ENCODE results near the gene UNC5CL. TPM values are rescaled to one million over a fixed set of nuclear protein-coding genes. Genes with fewer than 3 reads are reported as not detected.
"Not testable (repeated sequence)": the region's sequence is repeated elsewhere in the genome, so short reads cannot be mapped to it uniquely, and the experiment has no call there.

UNC5CL gene
- total and polyA plus RNA-seq, 5 donors from 2014 or later, result 0.11 to 4.4 (median 0.25) TPM

DNA sequence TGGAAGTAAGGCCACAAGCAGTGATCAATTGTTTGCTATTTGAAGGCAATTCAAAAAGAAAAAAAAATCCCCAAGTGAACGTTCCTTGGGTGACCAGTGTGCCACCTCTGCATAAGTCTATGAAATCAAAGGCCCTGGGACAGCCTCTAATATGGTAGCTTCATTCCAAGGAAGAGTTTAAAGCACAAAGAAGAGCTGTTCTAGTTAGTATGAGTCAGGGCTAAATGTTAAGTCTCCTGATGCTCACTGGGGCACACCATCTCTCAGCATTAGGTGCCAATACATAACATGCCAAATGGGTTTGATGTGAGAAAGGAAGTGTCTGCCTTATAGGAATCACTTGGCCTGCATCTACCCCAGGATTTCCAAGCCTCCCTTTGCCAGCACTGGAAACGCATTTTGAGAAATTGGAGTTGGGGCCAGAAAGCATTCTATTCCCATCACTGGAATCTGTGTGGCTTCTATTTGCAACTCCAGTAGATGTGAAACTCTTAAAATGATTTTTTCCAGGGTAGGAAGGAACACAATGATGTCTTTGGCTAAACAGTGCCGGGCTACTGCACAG lies 13.0 kb downstream of the UNC5CL start:
- Histone ChIP-seq H3K4me3 (ENCODE audit: low read depth, low read length) (no peak overlapping the region), H3K9me3 (ENCODE audit: control insufficient read depth in 2 of 2, low read length in 2 of 2) (no peaks in the 10 kb centered on the region), H3K4me1 (ENCODE audit: control insufficient read depth, insufficient read depth, low read length, poor library complexity, severe bottlenecking) (peaks cover 25% of the 10 kb centered on the region), H3K27ac (ENCODE audit: insufficient read depth, low read length, poor library complexity, severe bottlenecking) (no peak overlapping the region), H3K27me3 (ENCODE audit: control insufficient read depth, insufficient read depth, low read length) (no peaks in the 10 kb centered on the region), H3K36me3 (ENCODE audit: control insufficient read depth, insufficient read depth, low read length) (no peaks in the 10 kb centered on the region)
- H3K4me1 Mint-ChIP-seq, result peaks cover 8 to 31% (median 23%) of the 10 kb centered on the region in 4 donors
- peak overlapping the region in 2 of 3 donors; percentile 19 to 57 for H3K27ac Mint-ChIP-seq
- no peak for DNase-seq
- ATAC-seq (ENCODE audit: low read depth in 2 of 2), result no peak
- no peaks in the 10 kb centered on the region for H3K9me3 Mint-ChIP-seq
- no peaks in the 10 kb centered on the region for H3K36me3 Mint-ChIP-seq
- peak overlapping the region in 3 of 4 donors; percentile 6 to 44 (median 33) for H3K4me3 Mint-ChIP-seq
- H3K27me3 Mint-ChIP-seq, result no peaks in the 10 kb centered on the region

DNA sequence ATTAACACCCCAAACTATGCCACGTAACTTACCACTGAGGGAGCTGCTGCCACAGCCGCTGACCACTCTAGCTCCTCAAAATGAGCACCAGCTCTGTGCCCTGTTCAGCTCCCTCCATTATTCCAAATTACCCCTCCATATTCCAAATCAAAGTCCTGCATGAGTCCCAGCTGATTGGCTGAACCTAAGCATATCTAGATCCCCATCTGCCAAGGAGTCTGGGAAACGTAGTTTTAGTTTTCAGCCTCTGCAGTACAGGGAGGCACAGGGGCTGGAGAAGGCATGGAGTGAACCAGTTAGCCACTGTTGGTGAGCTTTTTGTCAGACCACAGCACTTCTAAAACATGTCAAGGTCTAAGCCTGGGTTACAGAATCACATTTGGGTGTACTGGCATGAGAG lies 15.9 kb downstream of the UNC5CL start:
- H3K4me1 ChIP-seq (ENCODE audit: control insufficient read depth, insufficient read depth, low read length, poor library complexity, severe bottlenecking), result peaks cover 12% of the 10 kb centered on the region
- H3K27ac ChIP-seq (ENCODE audit: insufficient read depth, low read length, poor library complexity, severe bottlenecking), result no peak overlapping the region
- H3K4me1 Mint-ChIP-seq, result peaks cover 8 to 17% (median 14%) of the 10 kb centered on the region in 4 donors
- no peaks in the 10 kb centered on the region for H3K27me3 Mint-ChIP-seq
- no peak overlapping the region for H3K4me3 Mint-ChIP-seq
- DNase-seq, result no peak
- H3K9me3 ChIP-seq (ENCODE audit: control insufficient read depth in 2 of 2, low read length in 2 of 2), result no peaks in the 10 kb centered on the region
- peaks cover 0 to 2% (median 0%) of the 10 kb centered on the region in 7 donors for H3K9me3 Mint-ChIP-seq
- no peak overlapping the region for H3K27ac Mint-ChIP-seq
- no peaks in the 10 kb centered on the region for H3K36me3 ChIP-seq (ENCODE audit: control insufficient read depth, insufficient read depth, low read length)
- ATAC-seq (ENCODE audit: low read depth in 2 of 2), result no peak
- no peaks in the 10 kb centered on the region for H3K36me3 Mint-ChIP-seq
- no peaks in the 10 kb centered on the region for H3K27me3 ChIP-seq (ENCODE audit: control insufficient read depth, insufficient read depth, low read length)
- no peak overlapping the region for H3K4me3 ChIP-seq (ENCODE audit: low read depth, low read length)

DNA sequence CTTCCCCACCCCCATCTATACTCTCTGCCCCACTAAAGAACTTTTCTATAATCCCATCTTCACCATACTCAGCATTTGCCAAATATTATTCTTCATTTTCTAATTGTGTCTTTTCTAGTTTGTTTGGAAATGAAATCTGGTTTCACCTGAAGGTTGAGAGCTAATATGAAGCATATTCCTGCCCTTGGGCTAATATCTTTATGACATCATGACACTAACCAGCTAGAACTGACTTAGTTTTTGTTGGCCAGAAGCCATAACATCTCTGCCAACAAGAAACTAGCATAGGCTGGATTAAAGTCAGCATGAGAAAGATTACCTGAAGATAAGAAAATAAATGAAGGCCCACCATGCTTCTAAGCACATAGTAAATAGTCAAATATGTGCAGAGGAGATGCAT lies 16.7 kb downstream of the UNC5CL start:
- no peaks in the 10 kb centered on the region for H3K27me3 Mint-ChIP-seq
- Histone ChIP-seq H3K36me3 (ENCODE audit: control insufficient read depth, insufficient read depth, low read length) (no peaks in the 10 kb centered on the region), H3K4me1 (ENCODE audit: control insufficient read depth, insufficient read depth, low read length, poor library complexity, severe bottlenecking) (peaks cover 5% of the 10 kb centered on the region), H3K4me3 (ENCODE audit: low read depth, low read length) (no peak overlapping the region), H3K9me3 (ENCODE audit: control insufficient read depth in 2 of 2, low read length in 2 of 2) (no peaks in the 10 kb centered on the region), H3K27me3 (ENCODE audit: control insufficient read depth, insufficient read depth, low read length) (no peaks in the 10 kb centered on the region), H3K27ac (ENCODE audit: insufficient read depth, low read length, poor library complexity, severe bottlenecking) (no peak overlapping the region)
- peaks cover 4 to 10% (median 8%) of the 10 kb centered on the region in 4 donors for H3K4me1 Mint-ChIP-seq
- no peaks in the 10 kb centered on the region for H3K36me3 Mint-ChIP-seq
- H3K4me3 Mint-ChIP-seq, result no peak overlapping the region
- ATAC-seq (ENCODE audit: low read depth in 2 of 2) (no peak), DNase-seq (no peak)
- H3K27ac Mint-ChIP-seq, result peak overlapping the region in 1 of 3 donors; percentile 2
- peaks cover 0 to 2% (median 0%) of the 10 kb centered on the region in 7 donors for H3K9me3 Mint-ChIP-seq

DNA sequence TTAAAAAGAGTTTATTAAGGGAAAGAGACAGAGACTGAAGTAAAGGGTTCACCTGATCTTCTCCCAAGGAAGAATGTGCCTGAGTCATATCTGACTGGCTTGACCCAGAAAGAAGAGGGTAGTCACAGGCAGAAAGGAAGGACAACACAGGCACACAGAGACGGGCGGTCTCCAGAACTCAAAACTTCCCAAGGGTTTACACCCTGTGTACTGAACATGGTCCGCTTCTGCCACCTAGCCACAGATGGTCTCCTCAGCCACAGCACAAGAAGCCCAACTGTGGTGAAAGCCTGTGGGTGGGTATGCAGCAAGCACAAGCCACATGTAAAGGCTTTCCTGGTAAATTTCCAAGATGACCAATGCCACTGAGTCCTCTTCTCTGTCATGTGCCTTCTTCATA lies 17.2 kb downstream of the UNC5CL start:
- Histone ChIP-seq H3K27ac (ENCODE audit: insufficient read depth, low read length, poor library complexity, severe bottlenecking) (no peak overlapping the region), H3K9me3 (ENCODE audit: control insufficient read depth in 2 of 2, low read length in 2 of 2) (no peaks in the 10 kb centered on the region), H3K4me1 (ENCODE audit: control insufficient read depth, insufficient read depth, low read length, poor library complexity, severe bottlenecking) (peaks cover under 1% of the 10 kb centered on the region), H3K4me3 (ENCODE audit: low read depth, low read length) (no peak overlapping the region), H3K27me3 (ENCODE audit: control insufficient read depth, insufficient read depth, low read length) (no peaks in the 10 kb centered on the region), H3K36me3 (ENCODE audit: control insufficient read depth, insufficient read depth, low read length) (no peaks in the 10 kb centered on the region)
- no peak for ATAC-seq (ENCODE audit: low read depth in 2 of 2)
- Mint-ChIP-seq H3K36me3 (no peaks in the 10 kb centered on the region), H3K27me3 (no peaks in the 10 kb centered on the region), H3K4me1 (peaks cover 0 to 7% (median 4%) of the 10 kb centered on the region in 4 donors), H3K9me3 (peaks cover 0 to 2% (median 0%) of the 10 kb centered on the region in 7 donors), H3K4me3 (no peak overlapping the region), H3K27ac (peak overlapping the region in 1 of 3 donors; percentile 2)
- no peak for DNase-seq

- H3K36me3 Mint-ChIP-seq, result no peaks in the 10 kb centered on the region
- peaks cover 0 to 2% (median 0%) of the 10 kb centered on the region in 4 donors for H3K4me1 Mint-ChIP-seq
- no peak for ATAC-seq (ENCODE audit: low read depth in 2 of 2)
- Histone ChIP-seq H3K9me3 (ENCODE audit: control insufficient read depth in 2 of 2, low read length in 2 of 2) (no peaks in the 10 kb centered on the region), H3K4me1 (ENCODE audit: control insufficient read depth, insufficient read depth, low read length, poor library complexity, severe bottlenecking) (no peaks in the 10 kb centered on the region), H3K27me3 (ENCODE audit: control insufficient read depth, insufficient read depth, low read length) (no peaks in the 10 kb centered on the region), H3K4me3 (ENCODE audit: low read depth, low read length) (no peak overlapping the region), H3K36me3 (ENCODE audit: control insufficient read depth, insufficient read depth, low read length) (no peaks in the 10 kb centered on the region), H3K27ac (ENCODE audit: insufficient read depth, low read length, poor library complexity, severe bottlenecking) (no peak overlapping the region)
- DNase-seq, result no peak
- H3K4me3 Mint-ChIP-seq, result no peak overlapping the region
- H3K9me3 Mint-ChIP-seq, result peaks cover 0 to 4% (median 0%) of the 10 kb centered on the region in 7 donors
- no peaks in the 10 kb centered on the region for H3K27me3 Mint-ChIP-seq
- H3K27ac Mint-ChIP-seq, result no peak overlapping the region
Observed at GRCh38 chr6:41017663-41018062, 21.4 kb downstream of the UNC5CL start.

DNA sequence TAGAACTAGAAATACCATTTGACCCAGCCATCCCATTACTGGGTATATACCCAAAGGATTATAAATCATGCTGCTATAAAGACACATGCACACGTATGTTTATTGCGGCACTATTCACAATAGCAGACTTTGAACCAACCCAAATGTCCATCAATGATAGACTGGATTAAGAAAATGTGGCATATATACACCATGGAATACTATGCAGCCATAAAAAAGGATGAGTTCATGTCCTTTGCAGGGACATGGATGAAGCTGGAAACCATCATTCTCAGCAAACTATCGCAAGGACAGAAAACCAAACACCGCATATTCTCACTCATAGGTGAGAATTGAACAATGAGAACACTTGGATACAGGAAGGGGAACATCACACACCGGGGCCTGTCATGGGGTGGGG lies 23.2 kb downstream of the UNC5CL start:
- H3K27me3 Mint-ChIP-seq; H3K4me3 ChIP-seq (ENCODE audit: low read depth, low read length); ATAC-seq (ENCODE audit: low read depth in 2 of 2); H3K36me3 Mint-ChIP-seq; H3K9me3 ChIP-seq (ENCODE audit: control insufficient read depth in 2 of 2, low read length in 2 of 2); DNase-seq; H3K9me3 Mint-ChIP-seq; H3K36me3 ChIP-seq (ENCODE audit: control insufficient read depth, insufficient read depth, low read length); H3K4me1 Mint-ChIP-seq; H3K4me1 ChIP-seq (ENCODE audit: control insufficient read depth, insufficient read depth, low read length, poor library complexity, severe bottlenecking); H3K27me3 ChIP-seq (ENCODE audit: control insufficient read depth, insufficient read depth, low read length); H3K4me3 Mint-ChIP-seq; H3K27ac ChIP-seq (ENCODE audit: insufficient read depth, low read length, poor library complexity, severe bottlenecking); H3K27ac Mint-ChIP-seq: not testable (repeated sequence)

DNA sequence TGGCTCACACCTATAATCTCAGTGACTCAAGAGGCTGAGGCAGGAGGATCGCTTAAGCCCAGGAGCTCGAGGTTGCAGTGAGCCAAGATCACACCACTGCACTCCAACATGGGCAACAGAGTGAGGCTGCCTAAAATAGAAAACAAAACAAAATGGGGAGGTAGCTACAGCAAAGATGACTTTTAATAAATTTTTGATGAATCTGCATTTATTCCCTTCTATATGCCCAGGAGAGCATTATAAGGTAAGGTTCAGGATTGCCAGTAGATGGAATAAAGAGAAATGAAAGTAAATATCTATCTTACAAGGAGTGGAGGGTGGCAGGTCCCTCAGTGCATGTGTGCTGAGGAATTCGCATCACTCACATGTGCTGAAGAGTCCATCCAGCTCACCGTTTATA lies 24.2 kb downstream of the UNC5CL start:
- Mint-ChIP-seq H3K27ac (no peak overlapping the region), H3K36me3 (peaks cover 4% of the 10 kb centered on the region), H3K9me3 (peaks cover 0 to 6% (median 0%) of the 10 kb centered on the region in 7 donors), H3K27me3 (no peaks in the 10 kb centered on the region), H3K4me1 (peaks cover 0 to 2% (median 0%) of the 10 kb centered on the region in 4 donors), H3K4me3 (no peak overlapping the region)
- H3K4me3 ChIP-seq (ENCODE audit: low read depth, low read length), result no peak overlapping the region
- no peaks in the 10 kb centered on the region for H3K27me3 ChIP-seq (ENCODE audit: control insufficient read depth, insufficient read depth, low read length)
- DNase-seq (no peak), ATAC-seq (ENCODE audit: low read depth in 2 of 2) (no peak)
- no peaks in the 10 kb centered on the region for H3K36me3 ChIP-seq (ENCODE audit: control insufficient read depth, insufficient read depth, low read length)
- no peaks in the 10 kb centered on the region for H3K4me1 ChIP-seq (ENCODE audit: control insufficient read depth, insufficient read depth, low read length, poor library complexity, severe bottlenecking)
- H3K27ac ChIP-seq (ENCODE audit: insufficient read depth, low read length, poor library complexity, severe bottlenecking), result no peak overlapping the region
- no peaks in the 10 kb centered on the region for H3K9me3 ChIP-seq (ENCODE audit: control insufficient read depth in 2 of 2, low read length in 2 of 2)

DNA sequence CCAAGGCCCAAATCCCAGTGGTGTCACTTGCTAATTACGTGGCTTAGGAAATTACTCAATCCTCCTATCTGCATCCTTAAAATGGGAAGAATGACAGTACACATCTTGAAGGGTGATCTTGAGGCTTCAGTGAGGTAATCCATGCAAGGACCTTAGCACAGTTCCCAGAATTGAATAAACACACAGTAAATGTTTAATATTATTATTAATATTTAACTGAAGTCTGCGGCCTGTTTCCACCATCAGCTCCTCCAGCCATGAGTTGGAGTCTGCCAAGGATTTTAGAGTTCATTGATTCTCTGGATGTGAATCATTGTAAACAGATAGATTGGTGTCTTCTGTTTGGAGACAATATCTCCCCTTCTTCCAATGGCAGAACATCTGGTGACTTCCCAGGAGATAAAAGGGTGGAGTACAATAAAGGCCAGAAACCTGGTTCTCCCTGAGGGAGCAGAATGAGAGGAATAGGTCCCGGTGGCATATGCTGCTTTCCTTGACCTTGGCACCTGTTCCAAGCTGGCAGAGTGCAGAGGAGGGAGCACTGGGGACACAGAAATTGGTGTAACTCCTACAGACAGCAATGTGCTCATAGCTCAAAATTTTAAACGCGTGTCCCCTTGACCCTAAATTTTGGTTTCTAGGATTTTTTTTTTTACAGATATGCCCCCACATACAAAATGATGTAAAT lies 25.4 kb downstream of the UNC5CL start:
- Histone ChIP-seq H3K4me1 (ENCODE audit: control insufficient read depth, insufficient read depth, low read length, poor library complexity, severe bottlenecking) (no peaks in the 10 kb centered on the region), H3K36me3 (ENCODE audit: control insufficient read depth, insufficient read depth, low read length) (no peaks in the 10 kb centered on the region), H3K9me3 (ENCODE audit: control insufficient read depth in 2 of 2, low read length in 2 of 2) (no peaks in the 10 kb centered on the region), H3K27ac (ENCODE audit: insufficient read depth, low read length, poor library complexity, severe bottlenecking) (no peak overlapping the region), H3K27me3 (ENCODE audit: control insufficient read depth, insufficient read depth, low read length) (no peaks in the 10 kb centered on the region), H3K4me3 (ENCODE audit: low read depth, low read length) (no peak overlapping the region)
- peaks cover 4% of the 10 kb centered on the region for H3K36me3 Mint-ChIP-seq
- H3K9me3 Mint-ChIP-seq, result peaks cover 0 to 6% (median 0%) of the 10 kb centered on the region in 7 donors
- H3K4me1 Mint-ChIP-seq, result peaks cover 0 to 2% (median 0%) of the 10 kb centered on the region in 4 donors
- no peak overlapping the region for H3K4me3 Mint-ChIP-seq
- ATAC-seq (ENCODE audit: low read depth in 2 of 2) (no peak), DNase-seq (no peak)
- no peak overlapping the region for H3K27ac Mint-ChIP-seq
- peaks cover 4% of the 10 kb centered on the region for H3K27me3 Mint-ChIP-seq
